Stimulated activated CD8-positive, alpha-beta memory T cell treated with anti-CD3 and anti-CD28 coated beads, Interleukin-2, amount 100 ng/mL, for 1 hour (primary cell): ENCODE data around the gene NFS1.
"Not testable (repeated sequence)": the region's sequence is repeated elsewhere in the genome, so short reads cannot be mapped to it uniquely, and the experiment has no call there.

Experiments
- DNase-seq, 2 donors: peaks; one replicate each; pipeline ENCODE4 v3.0.0-alpha.2; 2020; ENCODE audit warnings: low read depth in 2 of 2

Gene NFS1

GRCh38 chr20:35709259-35709658, 10.1 kb upstream of the NFS1 start:
- no peak for DNase-seq

DNA sequence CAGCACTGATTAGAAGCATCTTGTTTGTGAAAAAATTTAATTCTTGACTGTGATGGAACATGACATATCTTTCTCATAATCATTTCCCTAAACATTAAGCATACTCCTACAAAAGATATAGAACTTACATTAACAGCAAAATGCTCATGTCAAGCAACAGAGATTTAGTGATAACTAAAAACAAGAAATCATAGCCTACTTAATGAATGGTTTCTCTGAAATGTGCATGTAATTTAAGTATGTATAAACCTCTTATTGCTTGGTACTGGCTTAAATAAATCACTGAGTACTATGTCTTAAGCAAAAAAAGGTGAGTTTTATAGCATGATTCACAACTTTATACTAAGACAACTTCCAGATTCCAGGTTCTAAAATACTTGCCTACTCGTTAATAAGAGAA, 9.3 kb upstream of the NFS1 start:
- no peak for DNase-seq

DNA sequence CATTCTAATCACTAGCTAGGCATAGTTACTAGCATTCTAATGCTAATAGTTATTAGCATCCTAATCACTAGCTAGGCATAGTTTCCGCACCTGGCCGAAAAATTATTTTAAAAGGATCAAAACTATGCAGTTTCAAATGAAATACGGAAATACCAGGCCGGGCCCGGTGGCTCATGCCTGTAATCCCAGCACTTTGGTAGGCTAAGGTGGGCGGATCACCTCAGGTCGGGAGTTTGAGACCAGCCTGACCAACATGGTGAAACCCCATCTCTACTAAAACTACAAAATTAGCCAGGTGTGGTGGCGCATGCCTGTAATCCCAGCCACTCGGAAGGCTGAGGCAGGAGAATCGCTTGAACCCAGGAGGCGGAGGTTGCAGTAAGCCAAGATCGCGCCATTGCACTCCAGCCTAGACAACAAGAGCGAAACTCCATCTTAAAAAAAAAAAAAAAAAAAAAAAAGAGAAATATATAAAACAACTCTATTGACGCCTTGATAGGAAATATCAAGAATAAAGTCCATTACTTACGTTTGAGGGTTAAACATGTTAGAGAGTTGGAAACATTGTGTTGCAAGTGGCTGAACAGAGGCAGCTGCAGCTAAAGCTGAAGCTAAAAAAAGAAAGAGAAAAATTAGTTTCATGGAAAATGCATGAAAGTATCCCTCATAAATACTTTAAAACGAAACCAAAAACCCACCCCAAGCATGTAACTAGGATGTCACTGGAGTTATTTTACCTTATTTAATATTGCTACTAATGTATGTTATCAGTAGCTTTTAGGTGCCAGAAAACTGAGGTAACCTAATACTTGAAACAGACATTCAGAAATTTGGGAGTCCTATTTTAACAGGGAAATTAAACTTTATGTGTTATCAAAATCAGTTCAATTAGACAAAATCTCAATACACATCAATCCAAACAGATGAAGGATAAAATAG, 7.7 kb upstream of the NFS1 start:
- DNase-seq, result not testable (repeated sequence)

DNA sequence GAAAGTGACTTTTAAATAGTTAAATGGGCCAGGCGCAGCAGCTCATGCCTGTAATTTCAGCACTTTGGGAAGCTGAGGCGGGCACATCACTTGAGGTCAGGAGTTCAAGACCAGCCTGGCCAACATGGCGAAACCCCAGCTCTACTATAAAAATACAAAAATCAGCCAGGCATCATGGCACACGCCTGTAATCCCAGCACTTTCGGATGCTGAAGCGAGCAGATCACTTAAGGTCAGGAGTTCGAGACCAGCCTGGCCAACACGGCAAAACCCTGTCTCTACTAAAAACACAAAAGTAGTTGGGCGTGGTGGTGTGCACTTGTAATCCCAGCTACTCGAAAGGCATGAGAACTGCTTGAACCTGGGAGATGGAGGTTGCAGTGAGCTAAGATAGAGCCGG, 6.7 kb upstream of the NFS1 start:
- not testable (repeated sequence) for DNase-seq

DNA sequence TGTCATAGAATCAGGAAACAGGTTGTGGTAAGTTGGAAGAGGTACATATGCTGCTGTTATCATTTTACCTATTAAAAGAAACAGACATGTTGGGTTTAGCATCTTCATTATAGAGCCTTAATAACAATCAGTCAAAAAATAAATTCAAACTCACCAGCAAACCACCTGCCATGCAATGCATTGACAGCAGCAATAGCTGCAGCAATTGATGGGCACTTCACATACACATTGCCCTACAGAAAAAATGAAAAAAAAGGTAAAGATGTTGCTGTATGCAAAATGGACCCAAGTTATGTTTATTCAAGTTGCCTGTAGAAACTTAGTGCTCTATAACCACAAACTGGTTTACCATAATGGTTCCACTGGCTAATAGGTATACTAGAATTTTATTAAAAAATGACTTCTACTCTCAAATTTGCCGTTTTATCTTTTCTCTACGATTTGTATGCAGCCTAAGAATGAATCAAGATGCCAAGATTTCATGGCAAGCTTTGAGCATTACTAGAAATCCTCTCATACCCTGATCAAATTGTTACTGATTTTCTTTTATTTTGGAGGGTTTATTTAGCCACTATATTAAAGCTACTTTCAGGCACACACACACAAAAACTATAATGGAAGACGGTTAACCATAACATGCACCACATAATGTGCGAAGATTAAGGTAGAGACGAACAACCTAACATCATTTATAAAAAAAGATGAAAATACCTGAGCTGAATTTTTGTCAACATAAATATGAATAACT, 5.5 kb upstream of the NFS1 start:
- DNase-seq, result no peak

DNA sequence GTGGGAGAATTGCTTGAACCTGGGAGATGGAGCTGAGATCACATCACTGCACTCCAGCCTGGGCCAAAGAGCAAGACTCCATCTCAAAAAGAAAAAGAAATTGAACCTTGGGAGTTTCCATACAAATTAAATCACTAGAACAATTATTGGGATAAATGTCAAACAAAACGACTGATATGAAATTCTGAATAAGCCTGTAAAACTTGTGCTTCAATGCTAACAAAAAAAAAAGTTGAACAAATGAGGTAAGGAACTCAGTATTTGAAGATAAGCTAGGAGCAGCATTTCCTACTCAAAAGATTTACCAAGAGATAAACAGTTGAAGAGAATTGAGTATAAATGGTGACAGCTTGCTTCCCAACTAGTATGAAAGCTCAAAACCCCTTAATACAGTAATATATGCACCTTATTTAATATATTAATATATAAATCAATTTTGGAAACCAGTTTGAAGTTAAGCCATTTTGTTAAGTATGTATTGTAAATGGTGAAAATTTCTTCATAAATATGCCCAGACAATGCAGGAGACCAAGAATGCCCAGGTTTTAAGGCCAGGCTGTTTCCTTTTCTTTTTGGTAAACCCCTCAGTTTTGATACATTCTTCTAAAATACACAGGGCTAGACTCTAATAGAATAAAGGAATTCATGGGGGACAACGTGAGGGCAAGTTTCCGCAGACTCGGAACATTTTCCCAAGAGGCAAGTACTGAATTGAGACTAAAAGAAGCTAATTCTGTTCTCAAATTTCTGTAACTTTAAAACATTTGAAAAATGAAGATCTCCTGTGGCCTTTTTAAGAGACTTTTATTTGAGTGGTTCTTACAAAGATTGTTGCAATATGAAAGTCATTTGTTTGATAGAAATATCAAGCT, 3.9 kb upstream of the NFS1 start:
- DNase-seq, result no peak

GRCh38 chr20:35702051-35702823, 3.1 kb upstream of the NFS1 start:
- no peak for DNase-seq

GRCh38 chr20:35700625-35701148, 1.5 kb upstream of the NFS1 start:
- DNase-seq, result no peak

- no peak for DNase-seq
Measured at GRCh38 chr20:35699957-35700624, 939 bp upstream of the NFS1 start.

DNA sequence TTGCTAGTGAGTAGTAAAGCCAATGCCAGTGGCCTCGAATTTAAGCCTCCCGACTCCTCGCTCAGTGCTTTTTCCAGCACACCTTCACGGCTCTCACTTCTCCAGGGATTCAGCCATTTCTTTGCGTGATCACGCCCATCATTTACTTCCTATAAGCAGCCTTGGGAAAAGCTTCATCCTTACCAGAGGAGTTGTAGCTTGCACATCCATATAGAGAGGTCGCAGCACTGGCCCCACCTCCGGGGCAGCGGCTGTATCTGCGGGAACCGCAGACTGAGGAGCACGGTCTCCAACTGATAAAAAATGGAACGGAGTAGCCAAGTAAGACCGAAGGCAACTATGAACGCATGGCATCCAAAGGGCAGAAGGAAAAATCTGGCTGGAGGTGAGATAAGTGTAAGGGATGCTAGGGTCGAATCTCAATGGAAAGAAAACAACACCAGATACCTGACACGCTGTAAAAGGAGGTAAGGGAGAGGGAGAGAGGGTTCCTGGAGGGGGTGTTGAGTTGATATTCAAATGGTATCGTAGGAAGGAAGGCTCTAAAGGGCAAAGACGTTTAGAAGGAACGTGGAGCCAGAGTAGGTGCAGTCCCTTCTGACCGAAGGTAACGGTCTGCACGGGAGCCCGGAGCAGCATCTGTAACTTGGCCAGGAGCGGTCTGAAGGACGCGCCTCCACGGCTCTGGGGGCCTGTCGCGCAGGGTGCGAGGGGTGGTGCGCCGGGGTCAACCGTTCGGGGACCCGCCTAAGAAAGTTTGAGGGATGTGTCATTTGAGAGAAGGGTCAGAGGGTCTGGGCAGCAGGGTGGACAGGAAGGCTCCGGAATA, 640 bp downstream of the NFS1 start:
- no peak for DNase-seq

DNA sequence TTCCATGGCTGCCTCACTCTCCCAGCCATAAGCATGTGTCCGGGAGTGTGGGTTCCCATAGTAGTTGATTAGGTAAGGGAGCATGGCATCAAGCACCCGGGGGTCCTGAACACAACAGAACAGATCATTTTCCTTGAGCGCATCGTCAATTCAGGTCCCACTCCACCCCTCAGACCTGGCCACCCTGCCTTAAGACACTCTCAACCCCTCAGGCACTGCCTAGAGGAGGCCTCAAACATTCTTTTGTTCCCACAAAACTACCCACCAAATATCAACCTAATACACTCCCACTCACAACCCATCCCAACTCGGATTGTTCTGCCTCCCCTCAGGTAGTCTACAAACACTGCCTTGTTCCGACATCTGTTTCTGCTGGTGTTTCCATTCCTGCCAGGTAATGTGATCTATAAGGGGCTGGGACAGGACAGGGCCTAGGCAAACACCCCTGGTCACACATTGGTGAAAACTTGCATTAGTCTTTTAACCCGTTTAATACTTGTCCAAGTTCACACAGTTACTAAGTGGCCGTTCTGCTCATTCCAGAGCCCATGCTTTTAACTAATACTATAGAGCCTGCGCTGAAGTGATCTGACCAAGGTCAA, 1.4 kb downstream of the NFS1 start:
- no peak for DNase-seq

GRCh38 chr20:35695978-35696377, 3.2 kb downstream of the NFS1 start:
- no peak for DNase-seq

DNA sequence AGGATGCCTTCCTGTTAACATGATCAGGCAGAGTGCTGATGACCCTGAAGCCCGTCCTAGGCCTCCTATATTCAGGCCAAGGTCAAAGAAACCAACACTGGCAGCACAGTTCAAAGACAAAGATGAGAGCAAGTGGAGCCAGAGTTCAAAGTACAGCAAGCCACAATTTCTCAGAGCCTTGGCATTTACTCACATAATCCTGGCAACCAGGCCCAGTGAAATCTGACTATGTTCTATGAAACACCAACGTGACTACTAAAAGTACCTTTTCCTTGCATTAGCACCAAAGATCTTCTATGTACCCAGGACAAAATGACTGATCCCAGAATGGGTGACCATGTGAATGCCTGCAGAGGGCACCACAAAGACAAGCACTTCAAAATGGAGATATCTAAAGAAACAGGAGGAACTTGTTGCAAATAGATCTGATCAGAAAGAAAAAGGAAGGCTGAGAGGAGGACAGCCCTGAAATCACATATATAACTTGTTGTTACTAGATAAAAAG, 3.9 kb downstream of the NFS1 start:
- DNase-seq, result no peak

GRCh38 chr20:35690265-35690664, 8.9 kb downstream of the NFS1 start:
- no peak for DNase-seq

DNA sequence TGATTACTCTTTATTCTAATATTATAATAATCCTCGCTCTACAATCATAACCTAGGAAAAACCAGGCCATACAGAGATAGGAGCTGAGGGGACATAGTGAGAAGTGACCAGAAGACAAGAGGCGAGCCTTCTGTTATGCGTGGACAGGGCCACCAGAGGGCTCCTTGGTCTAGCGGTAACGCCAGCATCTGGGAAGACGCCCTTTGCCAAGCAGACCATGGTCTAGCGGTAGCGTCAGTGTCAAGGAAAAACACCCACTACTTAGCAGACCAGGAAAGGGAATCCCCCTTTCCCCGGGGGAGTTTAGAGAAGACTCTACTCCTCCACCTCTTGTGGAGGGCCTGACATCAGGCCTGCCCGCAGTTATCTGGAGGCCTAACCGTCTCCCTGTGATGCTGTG, 12.3 kb downstream of the NFS1 start:
- DNase-seq, result not testable (repeated sequence)

GRCh38 chr20:35685368-35685767, 13.8 kb downstream of the NFS1 start:
- DNase-seq, result not testable (repeated sequence)

DNA sequence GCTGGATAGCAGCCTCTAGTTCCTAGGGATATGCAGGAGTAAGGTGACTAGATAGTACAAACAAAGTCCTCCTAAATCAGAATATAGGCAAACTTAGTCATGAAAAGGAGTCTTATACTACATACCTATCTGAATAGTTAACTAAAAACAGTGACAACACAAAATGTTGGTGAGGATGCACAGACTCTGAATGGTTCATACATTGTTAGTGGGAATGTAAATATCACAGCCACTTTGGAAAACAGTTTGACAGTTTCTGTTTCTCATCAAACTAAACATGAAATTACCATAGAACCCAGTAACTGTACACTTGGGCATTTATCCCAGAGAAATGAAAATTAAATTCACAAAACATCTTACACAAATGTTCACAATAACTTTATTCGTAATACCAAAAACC, 17.2 kb downstream of the NFS1 start:
- no peak for DNase-seq

DNA sequence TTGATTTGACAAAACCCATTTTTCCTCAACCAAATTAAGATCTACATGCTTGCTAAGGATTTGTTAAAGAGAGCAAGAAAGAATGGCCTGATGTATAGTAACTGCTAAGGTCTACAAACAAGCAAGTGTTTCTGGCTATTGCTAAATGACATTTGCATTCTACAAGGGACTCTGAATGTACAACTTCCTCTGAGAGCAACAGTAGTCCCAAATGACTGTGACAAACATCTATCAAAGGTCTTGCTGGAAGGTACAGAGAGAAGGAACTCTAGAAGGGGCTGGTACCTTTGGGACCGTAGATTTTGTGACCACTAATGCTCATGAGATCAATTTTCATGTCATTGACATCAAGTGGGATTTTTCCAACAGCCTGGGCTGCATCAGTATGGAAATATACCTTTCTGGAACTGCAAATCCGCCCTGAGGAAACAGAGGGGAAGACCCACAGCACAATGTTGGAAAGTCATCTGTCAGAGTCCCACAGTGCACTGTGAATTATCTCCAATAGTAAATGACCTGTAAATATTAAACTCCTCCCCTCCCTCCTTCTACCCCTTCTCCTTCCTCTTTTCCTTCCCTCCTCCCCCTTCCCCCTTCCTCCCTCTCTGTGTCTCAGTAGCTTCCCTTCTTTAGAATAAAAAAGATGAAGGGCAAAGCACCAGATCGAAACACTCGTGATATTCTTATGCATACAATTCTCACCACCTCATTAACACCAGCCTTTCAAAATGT, 18.5 kb downstream of the NFS1 start:
- DNase-seq, result no peak
